Lower leg skin (tissue), 4 donors: Measurements from ENCODE around the gene RERE. TPM values are rescaled to one million over a fixed set of nuclear protein-coding genes. Genes with fewer than 3 reads are reported as not detected.
"Not testable (repeated sequence)": the region's sequence is repeated elsewhere in the genome, so short reads cannot be mapped to it uniquely, and the experiment has no call there.

Source experiments
- DNase-seq, 2 donors: peaks; one replicate each; pipeline ENCODE4 v3.0.0-alpha.2; 2019; ENCODE audit warnings: low spot score in 2 of 2
- H3K4me3 ChIP-seq: fragments of 200-600 bp; sonication (generic); 2 replicates; pipeline ENCODE4 v1.5.1; 2017; ENCODE audit warnings: mild to moderate bottlenecking, low read depth; ENCODE audit not compliant: poor library complexity, severe bottlenecking
- POLR2A ChIP-seq, 2 donors: fragments of 450-650 bp; IDR thresholded peaks; one replicate each; pipeline ENCODE4 v1.6.1; 2016 to 2017; ENCODE audit warnings: antibody characterized with exemption in 2 of 2, mild to moderate bottlenecking in 1 of 2, moderate library complexity in 1 of 2
- WGBS, 2 donors: methylation state at CpG; one replicate each; pipeline ENCODE4 v1.1.5; 2018; 5-methylcytosine and 5-hydroxymethylcytosine counted together
- intact Hi-C: fragments of 100-400 bp; cut with DNase I; formaldehyde crosslinking; loops from one replicate; pipeline ENCODE4 v1.15.0; 2023; ENCODE audit warnings: low total_unique reads
- total RNA-seq, 4 donors: library from RNA; depleted of rRNA; stranded (reverse); fragments of >200 nt; gene quantifications; one replicate each; pipeline ENCODE4 v1.1.0, GENCODE V29; 2016
- TF ChIP-seq, protein P1 (sequence below), 3 donors: fragments of 450-650 bp; IDR thresholded peaks; one replicate each; pipeline ENCODE4 v1.5.1; 2016; ENCODE audit warnings: antibody characterized with exemption in 3 of 3, mild to moderate bottlenecking in 3 of 3, moderate library complexity in 2 of 3

The RERE gene
- total RNA-seq, 4 donors from 2014 or later, result 41.0 to 84.9 (median 76.8) TPM

DNA sequence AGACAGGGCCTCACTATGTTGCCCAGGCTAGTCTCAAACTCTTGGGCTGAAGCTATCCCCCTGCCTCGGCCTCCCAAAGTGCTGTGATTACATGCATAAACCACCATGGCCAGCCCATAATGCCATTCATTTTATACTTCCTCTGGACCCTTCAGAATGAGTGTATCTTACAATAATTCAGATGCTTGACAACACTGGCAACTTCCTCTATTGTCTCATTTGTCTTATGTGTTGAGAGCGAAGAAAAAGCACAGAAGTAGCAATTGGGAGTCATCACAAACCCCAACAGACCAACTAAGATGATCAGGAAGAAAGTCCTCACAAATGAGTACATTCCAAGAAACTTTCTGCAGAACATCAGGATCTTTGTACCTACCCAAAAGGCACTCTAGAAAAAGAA, 191.9 kb downstream of the RERE start:
- H3K4me3 ChIP-seq, result no peak overlapping the region
- TF ChIP-seq, protein P1, sequence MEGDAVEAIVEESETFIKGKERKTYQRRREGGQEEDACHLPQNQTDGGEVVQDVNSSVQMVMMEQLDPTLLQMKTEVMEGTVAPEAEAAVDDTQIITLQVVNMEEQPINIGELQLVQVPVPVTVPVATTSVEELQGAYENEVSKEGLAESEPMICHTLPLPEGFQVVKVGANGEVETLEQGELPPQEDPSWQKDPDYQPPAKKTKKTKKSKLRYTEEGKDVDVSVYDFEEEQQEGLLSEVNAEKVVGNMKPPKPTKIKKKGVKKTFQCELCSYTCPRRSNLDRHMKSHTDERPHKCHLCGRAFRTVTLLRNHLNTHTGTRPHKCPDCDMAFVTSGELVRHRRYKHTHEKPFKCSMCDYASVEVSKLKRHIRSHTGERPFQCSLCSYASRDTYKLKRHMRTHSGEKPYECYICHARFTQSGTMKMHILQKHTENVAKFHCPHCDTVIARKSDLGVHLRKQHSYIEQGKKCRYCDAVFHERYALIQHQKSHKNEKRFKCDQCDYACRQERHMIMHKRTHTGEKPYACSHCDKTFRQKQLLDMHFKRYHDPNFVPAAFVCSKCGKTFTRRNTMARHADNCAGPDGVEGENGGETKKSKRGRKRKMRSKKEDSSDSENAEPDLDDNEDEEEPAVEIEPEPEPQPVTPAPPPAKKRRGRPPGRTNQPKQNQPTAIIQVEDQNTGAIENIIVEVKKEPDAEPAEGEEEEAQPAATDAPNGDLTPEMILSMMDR (IDR thresholded peaks at IDR 0.05), result no peak
- intact Hi-C loops, result no loop called here
- no peak for DNase-seq
- 77 to 87% methylated on average over 2 of the region's 2 CpGs for WGBS, 2 donors

DNA sequence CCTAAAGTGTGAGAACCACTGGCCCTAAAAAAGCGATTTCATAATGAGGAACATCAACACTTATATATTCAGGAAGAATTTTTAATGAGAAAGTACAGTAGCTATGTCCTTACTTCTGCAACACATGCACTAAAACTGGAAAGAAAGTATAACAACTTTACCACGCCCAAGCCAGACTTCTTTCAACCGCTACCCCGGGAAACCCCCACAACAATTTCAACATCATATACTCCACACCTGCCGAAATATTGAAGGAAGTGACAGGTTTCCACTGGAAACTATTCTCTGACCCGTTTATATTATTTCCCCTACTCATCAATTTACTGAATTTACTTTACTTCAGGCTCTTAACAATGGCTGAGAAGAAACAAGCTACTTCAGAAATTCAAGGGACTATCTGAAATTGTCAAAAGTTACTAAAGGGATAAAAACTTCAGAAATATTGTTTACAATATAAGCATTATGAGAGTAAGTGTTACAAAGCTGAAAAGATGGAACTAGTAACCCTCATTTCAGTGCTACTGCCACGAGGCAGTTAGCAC, 193.7 kb downstream of the RERE start:
- H3K4me3 ChIP-seq, intact Hi-C loops, DNase-seq: not testable (repeated sequence)
- 55 to 63% methylated on average over 7 of the region's 7 CpGs for WGBS, 2 donors

DNA sequence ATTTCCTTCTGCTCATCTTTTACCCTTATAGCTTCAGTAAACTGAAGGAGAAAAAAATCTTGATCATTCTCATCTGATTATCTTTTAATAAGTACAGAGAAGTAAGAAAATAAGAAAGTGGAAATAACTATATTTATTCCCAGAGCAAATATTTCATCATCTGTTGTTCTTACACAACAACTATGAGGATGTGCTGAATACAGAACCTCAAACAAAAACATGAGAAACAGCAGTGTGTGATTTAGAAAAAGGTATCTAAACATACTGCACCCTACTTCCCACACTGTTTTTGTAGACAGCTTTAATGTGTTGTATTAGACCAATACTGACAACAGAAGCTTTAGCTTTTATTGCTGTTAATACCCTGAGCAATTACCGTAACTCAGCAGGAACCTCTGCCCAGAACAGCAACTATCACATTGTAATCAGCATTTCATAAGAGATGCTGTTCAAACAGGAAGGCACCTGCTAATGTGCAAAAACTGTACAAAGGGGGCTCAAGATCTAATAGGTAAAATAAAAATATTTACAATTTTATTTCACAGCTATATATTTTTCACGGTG, 195.6 kb downstream of the RERE start:
- H3K4me3 ChIP-seq, intact Hi-C loops, DNase-seq: not testable (repeated sequence)
- 94 to 98% methylated on average over 2 of the region's 2 CpGs for WGBS, 2 donors

DNA sequence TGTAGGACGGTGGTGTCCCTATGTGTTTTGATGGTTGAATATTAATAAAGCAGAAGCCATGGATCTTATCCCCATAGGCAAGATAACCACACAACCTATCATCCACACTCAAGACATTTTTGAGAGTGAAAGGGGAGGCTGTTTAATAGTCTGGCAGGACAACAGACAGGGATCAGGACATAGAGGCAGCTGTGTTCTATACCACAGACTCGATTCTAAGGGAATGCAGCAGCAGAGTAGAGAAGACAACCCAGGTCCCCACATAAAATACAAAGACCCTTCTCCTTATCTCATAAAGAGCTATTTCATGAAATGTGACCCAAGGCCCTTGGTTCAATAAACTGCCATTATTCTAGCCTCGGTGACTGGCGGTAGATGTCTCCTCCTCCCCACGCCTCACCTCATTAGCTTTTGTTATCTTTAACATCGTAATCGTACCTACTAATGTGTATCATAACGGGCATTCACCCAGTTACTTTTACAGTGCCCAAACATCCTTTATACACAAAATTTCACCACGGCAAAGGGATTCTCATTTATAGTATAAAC, 196.3 kb downstream of the RERE start:
- DNase-seq, H3K4me3 ChIP-seq, intact Hi-C loops: not testable (repeated sequence)
- WGBS, 2 donors, result 84 to 88% methylated on average over 9 of the region's 9 CpGs

DNA sequence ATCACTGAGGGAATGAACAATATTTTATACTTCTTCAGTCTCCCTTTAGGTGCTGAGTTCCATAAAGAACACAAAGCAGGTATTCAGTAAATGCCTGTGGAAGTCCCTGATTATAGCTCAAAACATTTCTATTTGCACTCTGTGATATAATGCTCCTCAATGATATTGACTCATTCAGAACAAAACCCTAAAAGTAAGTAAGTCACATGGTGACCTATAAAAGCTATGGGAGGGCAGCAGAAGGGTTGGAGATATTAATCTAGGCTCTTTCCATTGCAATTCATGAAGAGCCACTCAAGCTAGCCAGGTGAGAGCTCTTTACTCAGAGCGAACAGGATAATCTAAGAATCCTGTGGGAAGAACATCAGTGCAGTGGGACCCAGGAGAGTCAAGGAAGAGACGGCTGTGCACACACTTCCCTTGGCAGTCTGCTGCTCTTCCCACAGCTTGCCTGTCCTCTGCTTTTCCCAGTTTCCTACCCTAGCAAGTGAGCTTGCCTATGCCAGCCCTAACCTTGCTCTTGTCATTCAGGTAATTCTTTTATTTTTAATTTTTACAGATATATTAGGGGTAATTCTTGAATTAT, 197.4 kb downstream of the RERE start:
- intact Hi-C loops, result not testable (repeated sequence)
- WGBS, 2 donors, result 85 to 87% methylated on average over 2 of the region's 2 CpGs

DNA sequence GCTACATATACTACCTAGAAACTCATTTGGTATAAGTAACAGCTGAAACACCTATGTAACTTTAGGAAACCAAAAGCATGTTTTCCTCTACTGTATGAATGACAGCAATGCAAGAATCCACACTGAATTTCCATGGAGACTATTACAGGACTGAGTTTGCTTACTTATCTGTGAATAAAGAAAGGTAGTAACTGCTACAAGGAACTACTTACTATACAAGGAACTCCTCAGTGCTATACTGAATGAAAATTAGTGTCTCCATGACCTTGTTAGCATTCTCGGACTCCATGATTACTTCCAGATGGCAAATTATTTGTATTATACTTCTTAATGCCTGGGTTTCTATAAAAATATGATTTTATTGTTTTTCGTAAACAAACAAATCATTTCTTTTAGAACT, 198.0 kb downstream of the RERE start:
- WGBS, 2 donors, result 37 to 44% methylated on average over 2 of the region's 2 CpGs
- H3K4me3 ChIP-seq, DNase-seq, intact Hi-C loops: not testable (repeated sequence)

More for the DNA sequence above, 197.4 kb downstream of the RERE start:
- H3K4me3 ChIP-seq, DNase-seq: not testable (repeated sequence)

DNA sequence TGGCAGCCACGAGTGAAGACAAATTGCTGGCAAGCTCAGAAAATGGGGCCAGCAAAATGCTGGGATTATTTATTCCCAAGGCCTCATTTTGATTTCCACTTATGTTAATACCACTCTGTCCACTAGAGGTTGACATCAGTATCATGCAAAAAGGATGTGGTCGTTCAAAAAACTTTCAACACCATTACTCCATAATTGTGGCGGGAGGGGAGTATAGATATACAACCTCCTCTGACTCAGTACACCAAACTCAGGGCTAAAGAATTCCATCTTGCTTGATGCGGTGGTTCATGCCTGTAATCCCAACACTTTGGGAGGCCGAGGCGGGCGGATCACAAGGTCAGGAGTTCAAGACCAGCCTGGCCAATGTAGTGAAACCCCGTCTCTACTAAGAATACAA, 200.6 kb downstream of the RERE start:
- not testable (repeated sequence) for DNase-seq

DNA sequence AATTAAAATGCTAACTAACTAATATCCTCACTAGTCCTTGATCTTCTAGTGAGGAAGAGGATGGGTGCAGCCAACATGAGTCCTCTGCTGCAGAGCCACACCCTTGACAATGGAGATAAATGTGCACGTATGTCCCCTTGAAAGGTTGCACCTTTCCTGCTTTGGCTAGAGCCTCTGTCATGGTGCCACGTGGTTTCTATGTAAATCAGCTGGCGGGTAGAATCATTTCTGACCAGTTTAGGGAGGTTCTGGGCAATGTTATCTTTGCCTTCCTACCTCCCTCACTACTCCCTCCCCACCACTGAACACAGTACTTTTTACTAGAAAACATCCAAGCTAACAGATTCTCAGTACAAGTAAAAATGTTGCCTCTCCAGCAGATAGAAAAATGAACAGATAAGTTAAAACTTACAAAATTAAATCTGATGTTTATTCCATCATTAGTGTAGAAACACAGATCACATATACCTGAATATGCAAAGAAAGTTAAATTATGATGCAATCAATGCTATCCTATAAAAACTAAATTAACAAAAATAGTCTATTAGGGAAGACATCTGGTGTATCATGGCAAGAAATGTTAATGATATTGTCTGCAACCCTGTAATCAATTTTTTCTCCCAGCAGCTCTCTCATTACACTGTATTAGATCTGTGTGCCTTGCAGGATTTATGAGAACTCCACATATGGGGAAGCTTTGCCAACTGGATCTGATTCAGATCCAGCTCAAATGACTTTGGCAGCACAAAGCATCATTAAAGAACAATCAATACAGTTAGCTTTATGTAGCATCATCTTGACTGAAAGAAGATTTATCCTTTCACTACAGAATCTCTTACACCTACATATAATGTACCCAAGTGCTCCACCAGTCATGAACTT, 205.6 kb downstream of the RERE start:
- 59 to 64% methylated on average over 3 of the region's 3 CpGs for WGBS, 2 donors
- H3K4me3 ChIP-seq, intact Hi-C loops, DNase-seq: not testable (repeated sequence)

More for the DNA sequence above, 200.6 kb downstream of the RERE start:
- 90 to 94% methylated on average over 8 of the region's 8 CpGs for WGBS, 2 donors
- intact Hi-C loops, H3K4me3 ChIP-seq: not testable (repeated sequence)

DNA sequence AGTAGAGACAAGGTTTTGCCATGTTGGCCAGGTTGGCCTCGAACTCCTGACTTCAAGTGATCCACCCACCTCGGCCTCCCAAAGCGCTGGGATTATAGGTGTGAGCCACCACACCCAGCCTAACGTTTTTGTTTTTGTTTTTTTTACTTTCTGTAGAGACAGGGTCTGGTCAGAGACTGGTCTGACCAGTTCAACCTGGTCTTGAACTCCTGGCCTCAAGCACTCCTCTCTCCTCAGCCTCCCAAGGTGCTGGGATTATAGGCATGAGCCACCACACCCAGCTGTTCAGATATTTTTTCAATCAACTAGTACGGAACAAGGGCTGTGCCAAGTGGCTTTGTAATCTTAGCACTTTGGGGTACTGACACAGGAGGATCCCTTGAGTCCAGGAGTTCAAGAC, 209.5 kb downstream of the RERE start:
- TF ChIP-seq, protein P1 (IDR thresholded peaks at IDR 0.05), result no peak
- no peak for TF ChIP-seq POLR2A (IDR thresholded peaks at IDR 0.05)
- intact Hi-C loops, result no loop called here
- H3K4me3 ChIP-seq, result no peak overlapping the region
- no peak for DNase-seq
- WGBS, 2 donors, result 72 to 81% methylated on average over 5 of the region's 5 CpGs
